ENCODE measurements around the gene NANP. TPM values are rescaled to one million over a fixed set of nuclear protein-coding genes. Genes with fewer than 3 reads are reported as not detected.
A peak's percentile ranks its signal among the peaks of the same experiment; 100 is the strongest.

The NANP gene
- total and polyA plus RNA-seq, 9 of the 15 experiments (the other 6 are each of a cell fraction or from before 2014, with no cell fraction given), result 5.4 to 8.4 (median 6.9) TPM

DNA sequence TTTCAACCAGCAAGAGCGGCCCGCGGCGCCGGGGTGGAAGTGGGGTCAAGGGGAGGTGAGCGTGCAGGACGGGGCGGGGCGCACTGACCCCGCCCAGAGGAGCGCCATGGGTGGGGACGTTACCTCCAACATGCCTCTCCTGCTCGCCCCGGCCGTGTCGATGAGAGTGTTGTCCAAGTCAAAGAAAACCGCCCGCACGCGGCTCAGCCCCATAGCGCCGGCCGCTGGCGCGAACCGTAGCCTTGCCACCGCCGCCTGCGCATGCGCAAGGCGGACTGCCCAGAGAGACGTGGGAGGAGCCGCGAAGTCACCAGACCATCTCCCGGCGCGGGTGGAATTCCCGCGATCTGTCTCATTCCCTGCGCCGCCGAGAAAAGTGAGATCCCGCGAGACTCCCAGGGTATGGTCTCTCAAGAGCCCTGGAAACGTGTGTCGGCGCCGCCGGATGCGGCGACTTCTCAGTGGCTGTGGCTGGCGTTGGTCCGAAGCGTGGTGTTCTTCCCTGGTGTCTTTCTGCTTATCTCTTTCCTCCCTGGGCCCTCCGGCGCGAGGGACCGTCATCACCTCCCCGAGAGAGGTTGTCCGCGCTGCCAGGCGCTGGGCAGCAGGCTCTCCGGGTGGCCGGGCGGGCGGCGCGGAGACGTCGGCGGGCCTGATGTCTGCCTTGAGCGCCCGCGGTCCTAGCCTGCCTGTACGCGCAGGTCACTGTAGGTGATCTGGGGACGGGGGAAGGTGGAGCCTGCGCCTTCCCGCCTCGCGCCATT is at the start of gene NANP (continued):
- TF ChIP-seq, protein P1, sequence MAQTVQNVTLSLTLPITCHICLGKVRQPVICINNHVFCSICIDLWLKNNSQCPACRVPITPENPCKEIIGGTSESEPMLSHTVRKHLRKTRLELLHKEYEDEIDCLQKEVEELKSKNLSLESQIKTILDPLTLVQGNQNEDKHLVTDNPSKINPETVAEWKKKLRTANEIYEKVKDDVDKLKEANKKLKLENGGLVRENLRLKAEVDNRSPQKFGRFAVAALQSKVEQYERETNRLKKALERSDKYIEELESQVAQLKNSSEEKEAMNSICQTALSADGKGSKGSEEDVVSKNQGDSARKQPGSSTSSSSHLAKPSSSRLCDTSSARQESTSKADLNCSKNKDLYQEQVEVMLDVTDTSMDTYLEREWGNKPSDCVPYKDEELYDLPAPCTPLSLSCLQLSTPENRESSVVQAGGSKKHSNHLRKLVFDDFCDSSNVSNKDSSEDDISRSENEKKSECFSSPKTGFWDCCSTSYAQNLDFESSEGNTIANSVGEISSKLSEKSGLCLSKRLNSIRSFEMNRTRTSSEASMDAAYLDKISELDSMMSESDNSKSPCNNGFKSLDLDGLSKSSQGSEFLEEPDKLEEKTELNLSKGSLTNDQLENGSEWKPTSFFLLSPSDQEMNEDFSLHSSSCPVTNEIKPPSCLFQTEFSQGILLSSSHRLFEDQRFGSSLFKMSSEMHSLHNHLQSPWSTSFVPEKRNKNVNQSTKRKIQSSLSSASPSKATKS (CRISPR knock-in tag; IDR thresholded peaks at IDR 0.05), result no peak
- TF ChIP-seq ZNF561 (CRISPR knock-in tag; conservative IDR thresholded peaks at IDR 0.05), result no peak
- no peak for TF ChIP-seq RBM17 (IDR thresholded peaks at IDR 0.05; ENCODE audit: borderline replicate concordance, low read depth, low read length)
- TF ChIP-seq, protein P2, sequence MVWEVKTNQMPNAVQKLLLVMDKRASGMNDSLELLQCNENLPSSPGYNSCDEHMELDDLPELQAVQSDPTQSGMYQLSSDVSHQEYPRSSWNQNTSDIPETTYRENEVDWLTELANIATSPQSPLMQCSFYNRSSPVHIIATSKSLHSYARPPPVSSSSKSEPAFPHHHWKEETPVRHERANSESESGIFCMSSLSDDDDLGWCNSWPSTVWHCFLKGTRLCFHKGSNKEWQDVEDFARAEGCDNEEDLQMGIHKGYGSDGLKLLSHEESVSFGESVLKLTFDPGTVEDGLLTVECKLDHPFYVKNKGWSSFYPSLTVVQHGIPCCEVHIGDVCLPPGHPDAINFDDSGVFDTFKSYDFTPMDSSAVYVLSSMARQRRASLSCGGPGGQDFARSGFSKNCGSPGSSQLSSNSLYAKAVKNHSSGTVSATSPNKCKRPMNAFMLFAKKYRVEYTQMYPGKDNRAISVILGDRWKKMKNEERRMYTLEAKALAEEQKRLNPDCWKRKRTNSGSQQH (CRISPR knock-in tag; IDR thresholded peaks at IDR 0.05), result no peak
- TF ChIP-seq, protein P3, sequence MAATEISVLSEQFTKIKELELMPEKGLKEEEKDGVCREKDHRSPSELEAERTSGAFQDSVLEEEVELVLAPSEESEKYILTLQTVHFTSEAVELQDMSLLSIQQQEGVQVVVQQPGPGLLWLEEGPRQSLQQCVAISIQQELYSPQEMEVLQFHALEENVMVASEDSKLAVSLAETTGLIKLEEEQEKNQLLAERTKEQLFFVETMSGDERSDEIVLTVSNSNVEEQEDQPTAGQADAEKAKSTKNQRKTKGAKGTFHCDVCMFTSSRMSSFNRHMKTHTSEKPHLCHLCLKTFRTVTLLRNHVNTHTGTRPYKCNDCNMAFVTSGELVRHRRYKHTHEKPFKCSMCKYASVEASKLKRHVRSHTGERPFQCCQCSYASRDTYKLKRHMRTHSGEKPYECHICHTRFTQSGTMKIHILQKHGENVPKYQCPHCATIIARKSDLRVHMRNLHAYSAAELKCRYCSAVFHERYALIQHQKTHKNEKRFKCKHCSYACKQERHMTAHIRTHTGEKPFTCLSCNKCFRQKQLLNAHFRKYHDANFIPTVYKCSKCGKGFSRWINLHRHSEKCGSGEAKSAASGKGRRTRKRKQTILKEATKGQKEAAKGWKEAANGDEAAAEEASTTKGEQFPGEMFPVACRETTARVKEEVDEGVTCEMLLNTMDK (IDR thresholded peaks at IDR 0.05; ENCODE audit: borderline replicate concordance, insufficient read depth, low read depth, low read length, poor library complexity, severe bottlenecking), result no peak
- TF ChIP-seq ZSCAN32 (CRISPR knock-in tag; IDR thresholded peaks at IDR 0.05), result no peak
- TF ChIP-seq, protein P4, sequence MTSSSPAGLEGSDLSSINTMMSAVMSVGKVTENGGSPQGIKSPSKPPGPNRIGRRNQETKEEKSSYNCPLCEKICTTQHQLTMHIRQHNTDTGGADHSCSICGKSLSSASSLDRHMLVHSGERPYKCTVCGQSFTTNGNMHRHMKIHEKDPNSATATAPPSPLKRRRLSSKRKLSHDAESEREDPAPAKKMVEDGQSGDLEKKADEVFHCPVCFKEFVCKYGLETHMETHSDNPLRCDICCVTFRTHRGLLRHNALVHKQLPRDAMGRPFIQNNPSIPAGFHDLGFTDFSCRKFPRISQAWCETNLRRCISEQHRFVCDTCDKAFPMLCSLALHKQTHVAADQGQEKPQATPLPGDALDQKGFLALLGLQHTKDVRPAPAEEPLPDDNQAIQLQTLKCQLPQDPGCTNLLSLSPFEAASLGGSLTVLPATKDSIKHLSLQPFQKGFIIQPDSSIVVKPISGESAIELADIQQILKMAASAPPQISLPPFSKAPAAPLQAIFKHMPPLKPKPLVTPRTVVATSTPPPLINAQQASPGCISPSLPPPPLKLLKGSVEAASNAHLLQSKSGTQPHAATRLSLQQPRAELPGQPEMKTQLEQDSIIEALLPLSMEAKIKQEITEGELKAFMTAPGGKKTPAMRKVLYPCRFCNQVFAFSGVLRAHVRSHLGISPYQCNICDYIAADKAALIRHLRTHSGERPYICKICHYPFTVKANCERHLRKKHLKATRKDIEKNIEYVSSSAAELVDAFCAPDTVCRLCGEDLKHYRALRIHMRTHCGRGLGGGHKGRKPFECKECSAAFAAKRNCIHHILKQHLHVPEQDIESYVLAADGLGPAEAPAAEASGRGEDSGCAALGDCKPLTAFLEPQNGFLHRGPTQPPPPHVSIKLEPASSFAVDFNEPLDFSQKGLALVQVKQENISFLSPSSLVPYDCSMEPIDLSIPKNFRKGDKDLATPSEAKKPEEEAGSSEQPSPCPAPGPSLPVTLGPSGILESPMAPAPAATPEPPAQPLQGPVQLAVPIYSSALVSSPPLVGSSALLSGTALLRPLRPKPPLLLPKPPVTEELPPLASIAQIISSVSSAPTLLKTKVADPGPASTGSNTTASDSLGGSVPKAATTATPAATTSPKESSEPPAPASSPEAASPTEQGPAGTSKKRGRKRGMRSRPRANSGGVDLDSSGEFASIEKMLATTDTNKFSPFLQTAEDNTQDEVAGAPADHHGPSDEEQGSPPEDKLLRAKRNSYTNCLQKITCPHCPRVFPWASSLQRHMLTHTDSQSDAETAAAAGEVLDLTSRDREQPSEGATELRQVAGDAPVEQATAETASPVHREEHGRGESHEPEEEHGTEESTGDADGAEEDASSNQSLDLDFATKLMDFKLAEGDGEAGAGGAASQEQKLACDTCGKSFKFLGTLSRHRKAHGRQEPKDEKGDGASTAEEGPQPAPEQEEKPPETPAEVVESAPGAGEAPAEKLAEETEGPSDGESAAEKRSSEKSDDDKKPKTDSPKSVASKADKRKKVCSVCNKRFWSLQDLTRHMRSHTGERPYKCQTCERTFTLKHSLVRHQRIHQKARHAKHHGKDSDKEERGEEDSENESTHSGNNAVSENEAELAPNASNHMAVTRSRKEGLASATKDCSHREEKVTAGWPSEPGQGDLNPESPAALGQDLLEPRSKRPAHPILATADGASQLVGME (CRISPR knock-in tag; IDR thresholded peaks at IDR 0.05), result 0 out of 2 replicates have a peak, but pooled peaks have one; percentile 14
- TF ChIP-seq HDAC2 (IDR thresholded peaks at IDR 0.05), result no peak
- TF ChIP-seq, protein P5, sequence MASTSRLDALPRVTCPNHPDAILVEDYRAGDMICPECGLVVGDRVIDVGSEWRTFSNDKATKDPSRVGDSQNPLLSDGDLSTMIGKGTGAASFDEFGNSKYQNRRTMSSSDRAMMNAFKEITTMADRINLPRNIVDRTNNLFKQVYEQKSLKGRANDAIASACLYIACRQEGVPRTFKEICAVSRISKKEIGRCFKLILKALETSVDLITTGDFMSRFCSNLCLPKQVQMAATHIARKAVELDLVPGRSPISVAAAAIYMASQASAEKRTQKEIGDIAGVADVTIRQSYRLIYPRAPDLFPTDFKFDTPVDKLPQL (IDR thresholded peaks at IDR 0.05; ENCODE audit: extremely low read depth, insufficient read length), result peak; percentile 10
- TF ChIP-seq ZNF280A (IDR thresholded peaks at IDR 0.05; ENCODE audit: low read depth, partially characterized antibody), result no peak
- TF ChIP-seq NBN (IDR thresholded peaks at IDR 0.05; ENCODE audit: low read depth), result no peak
- no peak for TF ChIP-seq STAT5A (IDR thresholded peaks at IDR 0.05; ENCODE audit: borderline replicate concordance, low read length)
